Activated CD8-positive, alpha-beta memory T cell treated with anti-CD3 and anti-CD28 coated beads, Interleukin-2, amount 50 U/mL, for 48 hours (primary cell): ENCODE results near the gene ANTXRL.
"Not testable (repeated sequence)": the region's sequence is repeated elsewhere in the genome, so short reads cannot be mapped to it uniquely, and the experiment has no call there.

ENCODE experiments used
- DNase-seq: peaks from one replicate; pipeline ENCODE4 v3.0.0-alpha.2; 2020

Gene ANTXRL

DNA sequence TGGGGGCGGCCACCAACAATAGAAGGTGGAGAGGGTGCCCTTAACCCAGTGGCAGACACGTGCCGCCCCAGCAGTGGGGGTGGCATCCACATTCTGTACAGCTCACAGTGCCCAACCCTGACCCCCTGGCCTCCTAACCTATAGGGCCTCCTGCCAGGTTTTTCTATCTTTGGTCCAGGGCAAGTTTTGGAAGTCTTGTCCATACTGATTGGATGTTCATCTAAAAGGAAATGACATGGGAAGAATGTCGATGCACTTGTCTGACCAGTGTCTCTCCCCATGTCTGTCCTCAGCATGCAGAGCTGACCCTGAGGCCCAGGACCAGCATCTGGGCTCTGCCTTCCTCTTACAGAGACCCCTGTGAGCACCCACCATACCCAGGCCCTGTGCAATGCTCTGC is 32.3 kb upstream of the ANTXRL start:
- peak; percentile 37 for DNase-seq

DNA sequence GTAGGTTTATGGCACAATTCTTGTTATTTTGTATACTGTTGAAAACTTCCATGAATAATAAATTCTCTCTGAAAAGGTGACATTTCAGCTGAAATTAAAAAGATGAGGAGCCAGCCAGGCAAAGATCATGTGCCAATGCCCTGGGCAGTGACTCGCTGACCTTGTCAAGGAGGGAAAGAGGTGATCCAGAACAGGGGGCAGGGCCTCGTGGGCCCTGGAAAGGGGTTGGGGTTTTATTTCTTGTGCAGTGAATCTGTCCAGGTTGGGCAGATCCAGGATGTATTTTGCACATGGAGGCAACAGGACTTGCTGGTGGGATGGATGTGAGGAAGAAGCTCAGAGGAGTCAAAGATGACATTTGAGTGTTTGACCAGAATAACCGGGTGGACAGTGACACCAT is 31.6 kb upstream of the ANTXRL start:
- DNase-seq = peak; percentile 30

DNA sequence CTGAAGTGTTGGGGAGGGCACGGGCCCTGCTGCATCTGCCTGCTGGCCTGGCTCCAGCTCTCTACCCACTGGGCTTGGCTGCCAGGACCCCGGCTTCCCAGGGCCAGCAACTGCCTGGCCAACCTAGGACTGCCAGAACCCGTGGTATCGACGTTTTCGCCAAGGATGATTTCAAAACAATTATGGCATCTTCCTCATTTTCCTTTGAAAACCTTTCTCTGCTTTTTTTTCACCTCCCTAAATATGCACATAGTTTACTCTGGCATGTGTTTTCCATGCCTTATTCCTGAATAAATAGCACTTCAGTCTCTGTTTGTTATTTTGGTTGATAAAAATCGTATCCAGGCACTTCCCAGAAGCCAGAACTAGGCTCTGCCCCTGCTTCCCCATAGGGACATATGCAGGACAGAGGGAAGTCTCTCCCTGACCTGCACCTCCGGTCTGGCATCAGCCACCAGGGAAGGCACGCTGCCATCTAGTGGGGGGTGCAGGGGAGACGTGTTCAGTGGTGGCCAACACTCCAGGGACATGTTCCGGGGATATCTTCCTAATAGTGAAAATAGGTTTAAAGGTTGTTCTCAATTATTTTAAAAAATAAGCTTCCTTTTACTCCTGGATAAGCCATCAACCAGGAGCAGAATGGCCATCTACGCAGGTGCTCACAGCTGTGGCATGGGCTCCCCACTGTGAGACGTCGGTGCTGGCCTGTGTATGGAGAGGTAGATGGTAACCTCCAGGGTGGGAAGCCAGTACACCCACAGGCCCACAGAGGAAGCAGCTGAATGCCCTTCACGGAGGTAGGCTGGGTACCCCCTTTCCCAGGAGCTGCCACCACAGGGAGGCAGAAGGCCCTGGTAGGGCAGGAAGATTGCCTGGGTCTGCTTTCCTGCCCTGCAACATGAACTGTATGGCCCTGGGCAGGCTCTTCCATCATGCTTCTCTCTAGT is 30.7 kb upstream of the ANTXRL start:
- peak; percentile 77 for DNase-seq

- no peak for DNase-seq
These were observed 29.7 kb upstream of the ANTXRL start for GRCh38 chr10:46257099-46257498.

- peak; percentile 36 for DNase-seq
These were observed 23.8 kb upstream of the ANTXRL start for GRCh38 chr10:46262906-46263560.

- DNase-seq = peak; percentile 50
These were observed 22.9 kb upstream of the ANTXRL start for GRCh38 chr10:46263831-46264268.

GRCh38 chr10:46264336-46264735 is 22.5 kb upstream of the ANTXRL start:
- DNase-seq = peak; percentile 46

- DNase-seq = peak; percentile 50
These were observed 21.9 kb upstream of the ANTXRL start for GRCh38 chr10:46264737-46265368.

DNA sequence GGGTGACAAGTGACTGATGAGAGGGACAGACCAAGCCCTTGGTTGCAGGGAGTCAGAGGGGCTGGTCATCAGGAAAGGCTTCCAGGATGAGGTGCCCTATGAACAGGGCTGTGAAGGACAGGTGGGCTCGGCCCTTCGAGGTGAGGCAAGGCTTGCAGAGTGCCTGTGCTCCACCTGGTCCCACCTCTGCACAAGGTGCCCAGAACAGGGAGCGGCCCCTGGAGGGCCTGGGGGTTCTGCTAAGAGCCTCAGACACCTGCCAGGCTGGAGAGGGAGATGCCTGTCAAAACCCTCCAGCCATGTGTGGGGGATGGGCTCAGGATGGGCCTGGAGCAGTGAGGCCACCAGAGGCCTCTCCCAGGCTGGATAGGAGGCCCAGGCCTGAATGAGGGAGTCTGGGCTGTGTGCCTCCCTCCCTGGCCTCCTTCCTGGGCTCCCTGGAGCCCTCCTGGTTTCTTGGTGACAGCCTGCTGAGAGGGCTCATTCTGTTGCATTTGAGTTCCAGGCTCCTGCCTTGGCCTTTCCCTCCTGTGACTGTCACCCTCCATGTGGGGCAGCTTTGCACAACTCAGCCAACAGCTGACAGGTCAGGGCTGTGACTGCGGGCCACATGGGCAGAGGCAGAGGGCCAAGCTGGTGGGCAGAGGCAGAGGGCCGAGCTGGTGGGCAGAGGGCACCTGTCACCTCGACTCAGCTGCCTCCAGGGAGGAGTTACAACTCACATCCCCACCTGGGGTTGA is 21.1 kb upstream of the ANTXRL start:
- DNase-seq = peak; percentile 51

DNA sequence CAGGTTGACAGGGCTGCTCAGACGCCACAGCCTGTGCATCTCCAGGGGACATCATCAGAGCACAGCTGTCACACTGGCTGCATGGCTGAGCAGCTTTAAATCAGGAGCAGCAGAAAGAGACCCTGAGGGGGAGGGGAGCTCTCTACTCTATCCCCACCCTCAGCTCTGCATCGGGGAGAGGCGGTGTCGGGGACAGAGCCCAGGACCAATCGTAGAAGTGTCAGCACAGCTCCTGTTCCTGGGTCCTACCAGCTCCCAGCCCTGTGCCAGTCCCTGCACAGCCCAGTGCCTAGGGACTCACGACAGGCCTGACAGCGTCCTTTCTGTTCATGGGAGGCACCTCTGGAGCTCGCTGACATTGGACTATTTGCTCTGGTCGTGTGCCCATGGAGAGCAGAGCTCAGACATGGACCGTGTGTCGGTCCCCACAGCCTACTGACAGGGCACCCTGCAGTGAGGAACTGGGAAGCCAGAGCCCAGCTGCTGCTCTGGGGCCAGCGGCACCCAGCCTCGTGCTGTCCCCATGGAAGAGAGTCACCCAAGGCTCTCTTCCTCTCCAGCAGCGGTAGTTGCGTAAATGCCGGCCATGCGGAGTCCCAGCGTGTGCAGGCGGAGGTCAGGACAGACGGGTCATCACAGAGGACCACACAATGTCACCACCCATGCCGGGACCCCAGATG is 20.4 kb upstream of the ANTXRL start:
- peak; percentile 51 for DNase-seq

- DNase-seq = peak; percentile 40
These were observed 19.4 kb upstream of the ANTXRL start for GRCh38 chr10:46267132-46267985.

- peak; percentile 72 for DNase-seq
These were observed 18.5 kb upstream of the ANTXRL start for GRCh38 chr10:46268076-46268881.

- DNase-seq = not testable (repeated sequence)
These were observed 17.2 kb upstream of the ANTXRL start for GRCh38 chr10:46269554-46270053.

- DNase-seq = peak; percentile 50
These were observed 16.5 kb upstream of the ANTXRL start for GRCh38 chr10:46270086-46270811.

DNA sequence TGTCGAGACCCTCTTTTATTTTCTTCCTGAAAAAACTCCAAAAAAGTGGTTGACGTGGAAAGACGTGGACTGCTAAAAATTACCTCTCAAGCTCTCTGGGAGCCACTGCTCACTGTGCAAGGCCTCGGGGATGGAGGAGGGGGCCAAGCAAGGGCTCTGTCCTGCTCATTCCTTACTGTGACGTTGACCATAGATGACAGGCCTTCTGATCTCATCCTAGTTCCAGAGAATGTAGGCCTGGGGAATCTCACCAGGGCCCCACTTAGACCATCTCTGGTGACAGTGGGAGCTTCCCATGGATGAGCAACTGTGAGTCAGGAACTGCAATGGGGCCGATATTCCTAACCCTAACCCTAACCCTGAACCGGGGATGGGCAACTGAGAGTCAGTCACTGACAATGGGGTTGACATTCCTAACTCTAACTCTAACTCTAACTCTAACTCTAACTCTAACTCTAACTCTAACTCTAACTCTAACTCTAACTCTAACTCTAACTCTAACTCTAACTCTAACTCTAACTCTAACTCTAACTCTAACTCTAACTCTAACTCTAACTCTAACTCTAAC is 15.8 kb upstream of the ANTXRL start:
- DNase-seq = peak; percentile 42

GRCh38 chr10:46271795-46272499 is 14.8 kb upstream of the ANTXRL start:
- peak; percentile 57 for DNase-seq

DNA sequence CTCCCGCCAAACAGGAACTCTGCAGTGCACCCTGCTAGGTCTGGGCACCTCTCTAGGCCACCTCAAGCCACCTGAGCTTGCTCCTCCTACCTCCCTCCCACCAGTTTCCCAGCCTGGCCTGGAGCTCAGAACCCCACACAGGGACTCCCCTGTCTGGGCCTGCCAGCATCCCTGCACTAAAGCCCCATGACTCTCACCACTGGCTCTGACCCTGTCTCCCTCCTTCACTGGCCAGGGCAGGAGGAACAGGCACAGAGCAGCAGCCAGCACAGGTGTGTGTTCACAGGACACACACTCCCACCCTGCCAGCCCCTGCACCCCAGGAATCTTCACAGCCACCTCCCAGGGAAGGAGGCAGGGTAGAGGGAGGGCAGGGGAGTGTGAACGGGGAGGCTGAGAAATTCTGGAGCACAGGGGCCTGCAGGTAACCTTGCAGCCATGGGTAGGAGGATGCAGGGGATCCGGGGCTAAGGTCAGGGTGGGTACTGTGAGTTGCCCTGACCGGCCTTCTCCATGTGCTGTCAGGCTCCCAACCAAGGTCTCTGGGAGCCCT is 13.9 kb upstream of the ANTXRL start:
- DNase-seq = peak; percentile 51
